ENCODE results near the gene DNAH8. TPM values are rescaled to one million over a fixed set of nuclear protein-coding genes. Genes with fewer than 3 reads are reported as not detected.

Gene DNAH8
- total and polyA plus RNA-seq, 8 donors = under 0.01 to 0.18 TPM; not detected in 6

GRCh38 chr6:38943964-38944363, 228.9 kb downstream of the DNAH8 start:
- Histone ChIP-seq H3K9me3 (no peaks in the 10 kb centered on the region), H3K27ac (no peak overlapping the region), H3K4me1 (no peaks in the 10 kb centered on the region), H3K36me3 (no peaks in the 10 kb centered on the region), H3K4me3 (no peak overlapping the region), H3K27me3 (peaks cover 0 to 12% (median 0%) of the 10 kb centered on the region in 3 donors)
- intact Hi-C loops (cut with DNase I; ENCODE audit: low total_unique reads) = no loop called here
- DNase-seq = no peak
- WGBS, 5 donors = 84 to 93% (median 86%) methylated on average over 4 of the region's 4 CpGs
- TF ChIP-seq POLR2A (IDR thresholded peaks at IDR 0.05) (no peak), EP300 (IDR thresholded peaks at IDR 0.05) (no peak), POLR2AphosphoS5 (IDR thresholded peaks at IDR 0.05) (no peak), CTCF (IDR thresholded peaks at IDR 0.05) (no peak)

- Histone ChIP-seq H3K36me3 (no peaks in the 10 kb centered on the region), H3K27me3 (peaks cover 0 to 12% (median 0%) of the 10 kb centered on the region in 3 donors), H3K4me3 (no peak overlapping the region), H3K9me3 (no peaks in the 10 kb centered on the region), H3K4me1 (no peaks in the 10 kb centered on the region), H3K27ac (no peak overlapping the region)
- TF ChIP-seq POLR2A (IDR thresholded peaks at IDR 0.05) (no peak), POLR2AphosphoS5 (IDR thresholded peaks at IDR 0.05) (no peak), EP300 (IDR thresholded peaks at IDR 0.05) (no peak), CTCF (IDR thresholded peaks at IDR 0.05) (no peak)
- no peak for DNase-seq
- 78 to 96% (median 88%) methylated on average over 1 of the region's 1 CpG for WGBS, 5 donors
- intact Hi-C loops (cut with DNase I; ENCODE audit: low total_unique reads) = no loop called here
Measured at GRCh38 chr6:38944655-38945279, 229.7 kb downstream of the DNAH8 start.

- no peak for DNase-seq
- 33 to 80% (median 51%) methylated on average over 2 of the region's 2 CpGs; no CpG with 5 or more reads in 1 of the 5 donors for WGBS, 5 donors
- intact Hi-C loops (cut with DNase I; ENCODE audit: low total_unique reads) = no loop called here
Measured at GRCh38 chr6:38955861-38956260, 240.8 kb downstream of the DNAH8 start.

GRCh38 chr6:38957426-38957825, 242.3 kb downstream of the DNAH8 start:
- intact Hi-C loops (cut with DNase I; ENCODE audit: low total_unique reads) = no loop called here
- no peak overlapping the region for H3K4me3 ChIP-seq
- no peak overlapping the region for H3K27ac ChIP-seq
- no peaks in the 10 kb centered on the region for H3K36me3 ChIP-seq
- no peaks in the 10 kb centered on the region for H3K4me1 ChIP-seq
- TF ChIP-seq CTCF (IDR thresholded peaks at IDR 0.05) (no peak), POLR2AphosphoS5 (IDR thresholded peaks at IDR 0.05) (no peak), EP300 (IDR thresholded peaks at IDR 0.05) (no peak), POLR2A (IDR thresholded peaks at IDR 0.05) (no peak)
- peaks cover 0 to 26% (median 5%) of the 10 kb centered on the region in 3 donors for H3K27me3 ChIP-seq
- H3K9me3 ChIP-seq = peaks cover 0 to 11% (median 10%) of the 10 kb centered on the region in 4 donors
- DNase-seq = no peak

More at GRCh38 chr6:38955861-38956260, 240.8 kb downstream of the DNAH8 start:
- H3K27ac ChIP-seq = no peak overlapping the region
- peaks cover 0 to 26% (median 5%) of the 10 kb centered on the region in 3 donors for H3K27me3 ChIP-seq
- TF ChIP-seq CTCF (IDR thresholded peaks at IDR 0.05) = no peak
- no peak for TF ChIP-seq EP300 (IDR thresholded peaks at IDR 0.05)
- TF ChIP-seq POLR2AphosphoS5 (IDR thresholded peaks at IDR 0.05) = no peak
- no peak for TF ChIP-seq POLR2A (IDR thresholded peaks at IDR 0.05)
- no peaks in the 10 kb centered on the region for H3K36me3 ChIP-seq
- H3K4me3 ChIP-seq = no peak overlapping the region
- H3K9me3 ChIP-seq = peaks cover 0 to 11% (median 10%) of the 10 kb centered on the region in 4 donors
- H3K4me1 ChIP-seq = no peaks in the 10 kb centered on the region
